Bronchus fibroblast of lung (primary cell): ENCODE results near the gene ADRA2C. TPM values are rescaled to one million over a fixed set of nuclear protein-coding genes. Genes with fewer than 3 reads are reported as not detected.

Source experiments
- total RNA-seq: library from RNA; depleted of rRNA; stranded (reverse); fragments of >200 nt; gene quantifications from 2 replicates; pipeline ENCODE4 v1.2.3, GENCODE V29; 2015

ADRA2C gene
- total RNA-seq: 0.17 TPM in 1 of 2 replicates, not detected in the other

GRCh38 chr4:3766036-3766784 lies at the start of gene ADRA2C:
ADRA2C (plus strand) TSS chr4:3766385; CDS start chr4:3766607, 222 bp downstream.

Other genes with a start within 250 kb of the ADRA2C start
- gene LRPAP1, start 234.0 kb upstream of the ADRA2C start, total RNA-seq: 91.0 and 101 TPM in 2 replicates